PC-3 (cell line): Measurements from ENCODE around the gene GTPBP1. TPM values are rescaled to one million over a fixed set of nuclear protein-coding genes. Genes with fewer than 3 reads are reported as not detected.
A peak's percentile ranks its signal among the peaks of the same experiment; 100 is the strongest.

Experiments used
- ATAC-seq: fragments of 200-7000 bp; cut with Tn5 transposase; 2 replicates; pipeline ENCODE4 v1.9.1; 2020; ENCODE audit warnings: mild to moderate bottlenecking, moderate library complexity
- BruUV-seq: library from RNA; stranded (reverse); fragments of 400-500 nt; replicated peaks from 2 replicates; lab custom pipeline; 2021; lab: Mats Ljungman, UMichigan
- CTCF ChIA-PET: fragments of 300-600 bp; sonication (Branson Sonifier 250); formaldehyde crosslinking; loops from one replicate; lab custom pipeline; 2022; ENCODE audit warnings: antibody characterized with exemption; lab: Charles Lee
- POLR2A ChIA-PET: fragments of 300-600 bp; sonication (Branson Sonifier 250); formaldehyde crosslinking; loops from one replicate; lab custom pipeline; 2022; ENCODE audit warnings: antibody characterized with exemption; ENCODE audit not compliant: unreplicated experiment; lab: Charles Lee
- DNase-seq: peaks from one replicate; pipeline ENCODE4 v3.0.0-alpha.2; 2015
- H2AFZ ChIP-seq: fragments of 300-600 bp; sonication (generic); 2 replicates; pipeline ENCODE4 v1.6.0; 2016; ENCODE audit warnings: antibody characterized with exemption, low read length
- H3F3A ChIP-seq: fragments of 300-600 bp; sonication (generic); one replicate; pipeline ENCODE4 v1.6.0; 2017; ENCODE audit warnings: antibody characterized with exemption, low read length, control low read depth, mild to moderate bottlenecking; ENCODE audit not compliant: unreplicated experiment
- H3K27ac ChIP-seq: fragments of 300-600 bp; sonication (generic); 2 replicates; pipeline ENCODE4 v1.5.1; 2016; ENCODE audit warnings: mild to moderate bottlenecking, low read length
- H3K27me3 ChIP-seq: fragments of 300-600 bp; sonication (generic); 2 replicates; pipeline ENCODE4 v1.6.1; 2016; ENCODE audit warnings: low read length, mixed read lengths
- H3K36me3 ChIP-seq: fragments of 300-600 bp; sonication (generic); 2 replicates; pipeline ENCODE4 v1.6.1; 2016; ENCODE audit warnings: low read depth, mixed run types, low read length, mixed read lengths
- H3K4me1 ChIP-seq: fragments of 300-600 bp; sonication (generic); 2 replicates; pipeline ENCODE4 v1.5.1; 2016; ENCODE audit warnings: low read length; ENCODE audit not compliant: insufficient read depth
- H3K4me2 ChIP-seq: fragments of 300-600 bp; sonication (generic); 2 replicates; pipeline ENCODE4 v1.6.0; 2016; ENCODE audit warnings: low read length
- H3K4me3 ChIP-seq: fragments of 300-600 bp; sonication (generic); 2 replicates; pipeline ENCODE4 v1.5.1; 2016; ENCODE audit warnings: mild to moderate bottlenecking, low read length, mixed read lengths
- H3K79me2 ChIP-seq: fragments of 300-600 bp; sonication (generic); 2 replicates; pipeline ENCODE4 v1.6.1; 2017; ENCODE audit warnings: low read length, mixed read lengths
- H3K9ac ChIP-seq: fragments of 300-600 bp; sonication (generic); 2 replicates; pipeline ENCODE4 v1.6.0; 2016; ENCODE audit warnings: mild to moderate bottlenecking, low read length
- H3K9me2 ChIP-seq: fragments of 300-600 bp; sonication (generic); replicated peaks from 2 replicates; pipeline ENCODE4 v1.6.1; 2016; ENCODE audit warnings: mixed run types, low read length, mixed read lengths
- H3K9me3 ChIP-seq: fragments of 300-600 bp; sonication (generic); 2 replicates; pipeline ENCODE4 v1.6.1; 2016; ENCODE audit warnings: low read length, mixed read lengths
- H4K20me1 ChIP-seq: fragments of 300-600 bp; sonication (generic); 2 replicates; pipeline ENCODE4 v1.6.1; 2016; ENCODE audit warnings: low read length, mixed read lengths
- EZH2 ChIP-seq: fragments of 300-600 bp; sonication (generic); IDR thresholded peaks from one replicate; pipeline ENCODE4 v1.6.1; 2017; ENCODE audit warnings: antibody characterized with exemption, mild to moderate bottlenecking, low read length; ENCODE audit not compliant: unreplicated experiment
- EZH2phosphoT487 ChIP-seq: fragments of 300-600 bp; sonication (generic); IDR thresholded peaks from 2 replicates; pipeline ENCODE4 v1.6.1; 2018; ENCODE audit warnings: mild to moderate bottlenecking, antibody characterized with exemption, low read length, borderline replicate concordance
- intact Hi-C: fragments of 100-400 bp; cut with micrococcal nuclease; formaldehyde crosslinking; loops from 2 replicates; pipeline ENCODE4 v1.9.0; 2023
- total RNA-seq: library from RNA; depleted of rRNA; stranded (reverse); fragments of >200 nt; gene quantifications from 2 replicates; pipeline ENCODE4 v1.2.3, GENCODE V29; 2014
- TF ChIP-seq, protein P1 (sequence below): fragments of 300-600 bp; sonication (generic); conservative IDR thresholded peaks from 2 replicates; pipeline ENCODE4 v1.5.1; 2017; ENCODE audit warnings: antibody characterized with exemption, low read depth, mild to moderate bottlenecking, low read length

GTPBP1 gene
- total RNA-seq, 1 experiment from 2014 or later: 28.2 TPM

DNA sequence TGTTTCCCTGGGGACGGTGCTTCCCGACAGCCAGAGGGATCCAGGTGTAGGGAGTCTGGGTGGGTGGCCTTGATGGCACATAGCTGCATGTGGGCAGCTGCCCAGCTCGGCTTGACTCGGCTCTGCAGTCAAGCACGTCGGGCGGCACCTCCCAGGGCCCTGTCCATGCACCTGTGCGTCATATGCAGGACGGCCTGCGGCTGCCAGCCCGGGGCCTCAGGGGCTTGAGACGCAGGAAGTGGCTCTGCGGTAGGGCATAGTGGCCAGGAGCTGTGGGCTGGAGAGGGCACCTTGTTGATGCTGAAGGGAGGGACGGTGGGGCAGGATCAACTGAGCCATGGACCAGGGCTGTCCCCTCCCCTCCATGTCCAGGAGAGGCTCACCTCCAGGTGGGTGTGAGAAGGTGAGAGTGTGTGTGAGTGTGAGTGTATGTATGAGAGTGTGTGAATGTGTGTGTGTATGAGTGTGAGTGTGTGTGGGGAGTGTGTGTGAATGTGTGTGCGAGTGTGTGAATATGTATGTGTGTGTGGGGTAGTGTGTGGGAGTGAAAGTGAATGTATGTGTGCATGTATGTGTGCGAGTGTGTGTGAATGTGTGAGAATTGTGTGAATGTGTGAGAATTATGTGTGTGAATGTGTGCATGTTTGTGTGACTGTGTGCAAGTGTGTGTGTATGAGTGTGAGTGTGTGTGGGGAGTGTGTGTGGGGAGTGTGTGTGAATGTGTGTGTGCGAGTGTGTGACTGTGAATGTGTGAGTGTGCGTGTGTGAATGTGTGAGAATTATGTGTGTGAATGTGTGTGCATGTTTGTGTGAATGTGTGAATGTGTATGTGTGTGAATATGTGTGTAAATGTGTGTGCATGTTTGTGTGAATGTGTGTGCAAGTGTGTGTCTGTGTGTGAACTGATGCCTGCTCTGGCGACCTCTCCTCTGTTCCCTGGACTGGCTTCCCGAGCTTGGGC is 55.7 kb downstream of the GTPBP1 start:
- TF ChIP-seq, protein P1, sequence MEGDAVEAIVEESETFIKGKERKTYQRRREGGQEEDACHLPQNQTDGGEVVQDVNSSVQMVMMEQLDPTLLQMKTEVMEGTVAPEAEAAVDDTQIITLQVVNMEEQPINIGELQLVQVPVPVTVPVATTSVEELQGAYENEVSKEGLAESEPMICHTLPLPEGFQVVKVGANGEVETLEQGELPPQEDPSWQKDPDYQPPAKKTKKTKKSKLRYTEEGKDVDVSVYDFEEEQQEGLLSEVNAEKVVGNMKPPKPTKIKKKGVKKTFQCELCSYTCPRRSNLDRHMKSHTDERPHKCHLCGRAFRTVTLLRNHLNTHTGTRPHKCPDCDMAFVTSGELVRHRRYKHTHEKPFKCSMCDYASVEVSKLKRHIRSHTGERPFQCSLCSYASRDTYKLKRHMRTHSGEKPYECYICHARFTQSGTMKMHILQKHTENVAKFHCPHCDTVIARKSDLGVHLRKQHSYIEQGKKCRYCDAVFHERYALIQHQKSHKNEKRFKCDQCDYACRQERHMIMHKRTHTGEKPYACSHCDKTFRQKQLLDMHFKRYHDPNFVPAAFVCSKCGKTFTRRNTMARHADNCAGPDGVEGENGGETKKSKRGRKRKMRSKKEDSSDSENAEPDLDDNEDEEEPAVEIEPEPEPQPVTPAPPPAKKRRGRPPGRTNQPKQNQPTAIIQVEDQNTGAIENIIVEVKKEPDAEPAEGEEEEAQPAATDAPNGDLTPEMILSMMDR: no peak
- TF ChIP-seq EZH2: no peak
- no peak for TF ChIP-seq EZH2phosphoT487
- Histone ChIP-seq H2AFZ (no peak overlapping the region), H3K27ac (no peak overlapping the region), H3K4me1 (peaks cover 21% of the 10 kb centered on the region), H3F3A (no peaks in the 10 kb centered on the region), H3K4me2 (0 out of 2 replicates have a peak overlapping the region, but pooled peaks have one; percentile 31), H3K36me3 (no peaks in the 10 kb centered on the region), H4K20me1 (no peaks in the 10 kb centered on the region), H3K27me3 (no peaks in the 10 kb centered on the region), H3K9me2 (no peaks in the 10 kb centered on the region), H3K4me3 (no peak overlapping the region), H3K79me2 (0 out of 2 replicates have a peak, but pooled peaks cover 1% of the 10 kb centered on the region), H3K9me3 (no peaks in the 10 kb centered on the region), H3K9ac (no peak overlapping the region)
- BruUV-seq: no TSS peak
- ChIA-PET CTCF (no interaction called here), POLR2A (no interaction called here)
- intact Hi-C loops: no loop called here
- ATAC-seq: peak; percentile 44
- DNase-seq: peak; percentile 37

DNA sequence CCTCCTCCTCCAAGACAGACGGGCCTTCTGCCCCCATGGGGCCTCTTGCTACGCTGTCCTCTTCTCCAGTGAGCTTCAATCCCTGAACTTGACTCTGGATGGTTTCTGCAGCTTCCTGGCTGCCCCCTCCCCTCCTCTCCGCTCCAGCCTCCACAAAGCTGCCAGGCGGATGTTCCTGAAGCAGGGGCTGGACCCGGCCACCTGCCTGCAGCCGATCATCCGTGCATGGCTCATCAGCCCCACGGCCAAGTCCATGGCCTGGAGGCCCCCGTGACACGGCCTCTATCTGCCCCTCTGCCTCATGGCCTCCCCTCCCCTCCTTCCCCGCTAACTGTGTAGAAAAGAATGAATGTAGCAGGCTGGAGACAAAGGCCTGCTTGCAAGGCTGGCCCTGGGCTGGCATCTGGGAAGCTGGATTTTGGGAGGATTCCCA is 56.8 kb downstream of the GTPBP1 start:
- Histone ChIP-seq H3K36me3 (no peaks in the 10 kb centered on the region), H3K27me3 (no peaks in the 10 kb centered on the region), H3K4me1 (peaks cover 11% of the 10 kb centered on the region), H3K9ac (no peak overlapping the region), H3K4me2 (no peak overlapping the region), H3K9me3 (no peaks in the 10 kb centered on the region), H3K4me3 (no peak overlapping the region), H4K20me1 (no peaks in the 10 kb centered on the region), H3K9me2 (no peaks in the 10 kb centered on the region), H3K27ac (no peak overlapping the region), H3F3A (no peaks in the 10 kb centered on the region), H3K79me2 (no peaks in the 10 kb centered on the region), H2AFZ (no peak overlapping the region)
- TF ChIP-seq EZH2phosphoT487: no peak
- DNase-seq (no peak), ATAC-seq (no peak)
- ChIA-PET CTCF (interaction anchor here (0.6 kb wide), 1 partner anchor 15 kb away, joined by 3 read pairs; no protein-coding TSS in a partner anchor), POLR2A (no interaction called here)
- BruUV-seq: no TSS peak
- intact Hi-C loops: no loop called here

- no TSS peak for BruUV-seq
- POLR2A ChIA-PET: no interaction called here
- Histone ChIP-seq H3K4me1 (peaks cover 11% of the 10 kb centered on the region), H3K27ac (no peak overlapping the region), H3K9ac (no peak overlapping the region), H3K9me2 (no peaks in the 10 kb centered on the region), H3K4me3 (no peak overlapping the region), H3K36me3 (no peaks in the 10 kb centered on the region), H3K9me3 (no peaks in the 10 kb centered on the region), H2AFZ (no peak overlapping the region), H3K4me2 (no peak overlapping the region), H4K20me1 (no peaks in the 10 kb centered on the region), H3K79me2 (no peaks in the 10 kb centered on the region), H3F3A (no peaks in the 10 kb centered on the region), H3K27me3 (no peaks in the 10 kb centered on the region)
- TF ChIP-seq, protein P1: peak; percentile 88
- TF ChIP-seq EZH2: no peak
- peak; percentile 81 for ATAC-seq
- intact Hi-C loops: loop anchor here (5.0 kb wide), 1 partner anchor 236 kb away; no protein-coding TSS in a partner anchor
- CTCF ChIA-PET: interaction anchor here (0.6 to 1.2 kb wide), 2 partner anchors 10 to 216 kb away, joined by 4 read pairs; partner anchors contain the start of gene APOBEC3B
- DNase-seq: peak; percentile 82
Measured at GRCh38 chr22:38766076-38766777, 60.5 kb downstream of the GTPBP1 start.
